GM18870 (cell line): ENCODE results near the gene CDK5RAP2.

Source experiments
- ATAC-seq: cut with Tn5 transposase; IDR thresholded peaks from one replicate; pipeline ENCODE4 v1.9.1; 2021; ENCODE audit warnings: moderate library complexity; ENCODE audit not compliant: unreplicated experiment

Gene CDK5RAP2

DNA sequence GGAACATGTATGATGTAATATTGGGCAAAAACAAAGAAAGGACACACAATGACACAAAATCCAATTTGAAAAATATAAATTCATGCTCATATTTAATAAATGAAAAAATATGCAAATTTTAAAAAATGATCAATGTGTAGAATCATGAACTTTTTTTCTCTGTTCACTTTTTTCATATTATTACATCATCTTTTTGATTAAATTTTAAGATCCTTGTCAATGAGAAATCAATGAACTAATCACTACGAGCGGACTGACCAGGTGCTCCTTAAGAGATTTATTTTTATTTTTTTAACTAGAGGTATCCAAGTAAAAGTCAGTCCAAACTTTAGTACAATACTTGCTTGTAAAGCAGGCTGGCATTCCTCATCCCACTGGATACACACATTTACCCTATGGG is 174.1 kb downstream of the CDK5RAP2 start:
- no peak for ATAC-seq

GRCh38 chr9:120405134-120405533 is 174.8 kb downstream of the CDK5RAP2 start:
- no peak for ATAC-seq

DNA sequence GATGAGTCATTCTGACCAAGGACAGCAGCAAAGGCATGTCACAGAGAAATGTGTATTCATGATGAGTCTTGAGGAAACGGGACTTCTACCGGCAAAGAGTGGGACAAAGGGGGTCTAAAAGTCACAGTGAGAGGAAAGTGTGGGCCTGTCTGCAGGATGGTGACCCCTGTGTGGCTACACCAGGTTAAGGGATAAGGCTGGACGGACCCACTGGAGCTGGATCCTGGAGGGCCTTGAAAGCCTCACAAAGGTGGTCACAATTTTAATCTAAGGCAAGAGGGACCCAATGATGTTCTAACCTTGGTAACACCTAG is 176.5 kb downstream of the CDK5RAP2 start:
- ATAC-seq = no peak

- no peak for ATAC-seq
Observed at GRCh38 chr9:120402741-120403542, 177.0 kb downstream of the CDK5RAP2 start.

DNA sequence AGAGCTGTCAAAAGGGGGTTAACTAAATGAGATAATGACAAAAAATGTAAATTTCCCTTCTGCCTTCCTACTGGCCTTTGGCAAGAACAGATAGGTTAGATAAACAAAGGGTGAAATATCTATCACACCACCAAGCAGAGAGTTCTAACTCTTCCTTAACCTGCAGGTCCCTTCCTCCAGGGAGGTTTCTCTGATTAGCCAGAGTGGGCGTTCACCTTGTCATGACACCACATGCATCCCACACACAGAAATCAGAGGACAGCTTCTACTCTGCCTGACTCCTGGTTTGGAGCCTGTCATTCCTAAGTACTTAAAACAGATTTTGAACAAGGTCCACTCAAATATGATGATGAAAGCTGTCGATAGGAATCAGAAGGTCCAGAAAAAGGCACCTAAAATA is 180.0 kb downstream of the CDK5RAP2 start:
- ATAC-seq = no peak

GRCh38 chr9:120398286-120398685 is 181.7 kb downstream of the CDK5RAP2 start:
- ATAC-seq = no peak

DNA sequence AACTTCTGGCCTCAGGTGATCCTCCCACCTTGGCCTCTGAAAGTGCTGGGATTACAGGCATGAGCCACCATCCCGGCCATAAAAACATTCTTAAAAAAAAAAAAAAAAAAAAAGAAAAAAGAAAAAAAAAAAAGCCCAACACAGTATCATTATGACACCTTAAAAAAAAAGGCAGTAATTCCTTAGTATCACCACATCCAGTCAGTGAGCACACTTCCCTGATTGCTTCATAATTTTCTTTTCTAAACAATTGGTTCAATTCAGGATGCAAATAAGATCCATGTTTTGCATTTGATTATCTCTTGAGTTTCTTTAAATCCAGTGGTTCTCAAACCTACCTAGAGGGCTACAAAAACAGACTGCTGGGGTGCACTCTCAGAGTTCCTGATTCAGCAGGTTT is 182.5 kb downstream of the CDK5RAP2 start:
- ATAC-seq = no peak

GRCh38 chr9:120396931-120397330 is 183.0 kb downstream of the CDK5RAP2 start:
- ATAC-seq = no peak

- no peak for ATAC-seq
Observed at GRCh38 chr9:120396418-120396817, 183.5 kb downstream of the CDK5RAP2 start.

DNA sequence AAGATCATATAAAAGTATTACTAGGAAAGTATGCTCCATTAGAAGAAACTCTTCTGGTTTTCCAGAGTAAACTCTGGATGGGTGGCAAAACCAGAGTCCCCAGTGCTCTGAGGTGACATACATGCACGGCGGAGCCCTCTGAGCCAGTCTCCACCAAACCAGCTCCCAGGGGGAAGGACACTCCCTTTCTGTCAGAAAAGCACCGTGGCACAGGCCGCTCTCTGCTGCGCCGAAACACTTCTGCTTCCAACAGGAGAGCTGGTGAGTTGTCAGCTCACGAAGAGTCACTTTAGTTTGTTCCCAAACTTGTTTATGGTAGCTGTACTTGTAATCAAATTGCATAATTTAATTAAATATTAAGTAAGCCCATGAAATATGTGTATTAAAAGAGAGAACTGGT is 184.6 kb downstream of the CDK5RAP2 start:
- ATAC-seq = no peak

DNA sequence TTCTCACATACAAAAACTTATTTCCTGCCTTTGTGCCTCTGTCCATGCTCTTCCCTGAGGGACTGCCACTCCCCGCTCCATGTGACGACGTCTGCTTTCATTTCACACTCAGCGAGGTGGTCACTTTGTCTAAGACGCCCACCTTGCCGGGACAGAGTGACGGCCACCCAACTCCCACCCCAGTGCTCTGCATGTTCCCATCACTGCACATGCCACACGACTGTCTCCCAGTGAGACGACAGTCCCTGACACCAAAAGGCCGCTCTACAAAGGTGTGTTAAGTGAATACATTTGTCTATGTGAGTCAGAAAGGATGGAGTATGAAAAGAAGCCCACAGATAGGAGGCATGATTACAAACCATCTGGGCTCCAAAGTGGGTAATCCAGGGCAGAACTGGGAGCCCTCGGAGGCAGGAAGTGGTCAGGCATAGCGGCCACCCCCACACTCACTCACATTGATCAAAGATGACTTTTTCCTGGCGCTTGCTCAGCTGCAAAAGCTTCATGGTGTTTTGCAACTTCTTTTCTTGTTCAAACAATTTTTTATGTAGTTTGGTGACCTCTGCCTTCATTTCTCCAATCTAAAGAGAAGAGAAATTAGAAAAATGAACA is 185.8 kb downstream of the CDK5RAP2 start:
- no peak for ATAC-seq

- no peak for ATAC-seq
Observed at GRCh38 chr9:120393386-120394057, 186.4 kb downstream of the CDK5RAP2 start.

- no peak for ATAC-seq
Observed at GRCh38 chr9:120392711-120393110, 187.3 kb downstream of the CDK5RAP2 start.

DNA sequence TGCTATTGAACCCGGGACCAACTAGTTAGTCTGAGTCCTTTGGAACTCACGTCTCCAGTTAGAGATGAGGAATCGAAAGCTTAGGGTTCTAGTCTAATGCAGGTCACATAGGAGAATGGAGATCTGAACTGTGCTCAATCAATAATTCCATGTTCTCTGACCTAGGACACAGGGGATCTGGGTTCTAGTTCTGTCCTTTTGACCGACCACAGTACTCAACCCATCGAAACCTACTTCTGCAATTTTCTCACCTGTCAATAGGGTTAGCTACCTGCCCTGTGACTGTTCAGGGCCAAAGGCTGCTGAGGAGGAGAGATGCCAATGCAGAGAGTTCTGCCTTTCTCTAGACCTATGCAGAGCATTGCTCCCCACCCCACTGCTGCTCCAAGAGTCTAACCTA is 187.7 kb downstream of the CDK5RAP2 start:
- no peak for ATAC-seq

DNA sequence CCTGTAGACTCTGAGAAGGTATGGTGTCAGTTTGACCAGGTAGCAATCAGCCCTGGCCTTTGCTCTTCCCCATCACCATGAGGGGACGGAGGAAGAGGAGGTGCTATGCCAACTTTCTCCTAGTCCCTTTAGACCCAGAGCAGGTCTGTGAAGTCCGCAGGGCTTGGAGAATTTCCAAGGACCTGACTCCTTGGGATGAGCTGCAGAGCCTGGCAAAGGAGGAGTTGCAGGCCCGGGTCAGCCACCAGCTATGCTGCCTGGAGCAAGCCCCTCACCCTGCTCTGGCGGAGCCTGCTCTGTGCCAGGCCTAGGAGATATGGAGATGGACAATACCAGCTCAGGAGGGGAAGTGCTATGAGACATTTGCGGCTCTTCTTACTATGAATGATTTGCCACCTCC is 188.3 kb downstream of the CDK5RAP2 start:
- ATAC-seq = no peak

DNA sequence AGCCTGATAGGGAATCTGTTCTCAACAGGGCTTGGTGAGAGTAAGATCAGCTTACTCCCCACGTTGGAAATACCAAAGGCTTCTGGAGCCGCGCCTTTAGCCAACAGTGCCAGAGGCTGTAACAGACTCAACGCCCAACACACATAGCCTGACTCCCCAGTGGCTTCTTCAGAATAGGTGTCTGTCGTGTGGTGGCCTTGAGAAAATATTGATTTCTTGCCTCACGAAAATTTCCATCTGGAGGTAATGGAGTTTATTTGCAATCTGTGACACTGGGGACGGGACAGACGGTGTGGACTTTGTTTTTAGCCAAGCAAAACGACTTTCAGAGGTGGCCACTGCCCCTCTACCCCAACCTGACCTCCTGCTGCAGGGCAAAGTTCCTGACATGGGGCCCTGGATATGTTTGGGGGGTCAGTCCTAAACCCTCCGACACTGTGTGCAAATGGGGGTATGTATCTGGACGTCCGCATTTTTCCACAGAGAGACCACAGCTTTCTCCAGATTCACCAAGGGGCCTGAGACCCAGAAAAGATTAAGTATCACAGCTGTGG is 189.3 kb downstream of the CDK5RAP2 start:
- no peak for ATAC-seq

- ATAC-seq = no peak
Observed at GRCh38 chr9:120389867-120390266, 190.1 kb downstream of the CDK5RAP2 start.

- no peak for ATAC-seq
Observed at GRCh38 chr9:120389300-120389699, 190.7 kb downstream of the CDK5RAP2 start.

DNA sequence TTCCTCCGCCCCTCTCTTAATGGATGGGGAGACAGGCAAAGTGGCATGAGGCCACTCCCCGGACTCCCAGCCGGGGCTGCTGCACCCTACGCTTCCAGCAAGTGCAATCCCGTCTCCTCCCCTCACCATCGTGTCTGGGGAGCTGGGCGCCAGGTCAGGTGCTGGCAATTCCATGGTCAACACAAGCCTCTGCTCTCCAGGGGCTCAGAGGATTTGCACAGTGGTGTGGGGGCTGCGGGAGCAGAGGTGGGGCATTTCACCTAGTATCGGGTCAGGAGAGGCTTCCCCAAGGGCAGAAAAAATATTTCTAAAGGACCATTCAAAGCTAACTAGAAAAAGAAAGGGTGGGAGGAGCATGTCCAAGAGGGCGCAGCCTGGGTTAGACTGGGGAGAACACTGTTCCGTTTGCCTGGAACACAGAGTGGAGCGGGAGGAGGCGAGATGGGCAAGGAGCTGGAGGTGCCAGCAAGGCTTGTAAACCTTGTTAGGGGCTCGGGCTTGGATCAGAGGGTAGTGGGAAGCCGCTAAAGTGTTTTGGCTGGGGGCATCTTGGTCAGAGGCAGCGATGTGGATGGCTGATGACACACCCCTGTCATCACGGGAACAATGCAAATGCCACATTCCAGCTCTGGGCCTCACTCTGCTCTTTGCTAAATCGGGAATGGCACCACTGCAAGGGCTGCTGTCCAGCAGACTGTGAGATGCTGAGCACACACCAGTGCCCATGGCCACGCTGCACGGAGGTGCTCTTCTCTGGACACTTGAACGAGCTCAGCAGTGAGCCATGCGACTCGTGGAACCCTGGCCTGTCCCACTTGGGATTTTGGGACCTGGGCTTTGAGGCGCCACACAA is 191.7 kb downstream of the CDK5RAP2 start:
- no peak for ATAC-seq

DNA sequence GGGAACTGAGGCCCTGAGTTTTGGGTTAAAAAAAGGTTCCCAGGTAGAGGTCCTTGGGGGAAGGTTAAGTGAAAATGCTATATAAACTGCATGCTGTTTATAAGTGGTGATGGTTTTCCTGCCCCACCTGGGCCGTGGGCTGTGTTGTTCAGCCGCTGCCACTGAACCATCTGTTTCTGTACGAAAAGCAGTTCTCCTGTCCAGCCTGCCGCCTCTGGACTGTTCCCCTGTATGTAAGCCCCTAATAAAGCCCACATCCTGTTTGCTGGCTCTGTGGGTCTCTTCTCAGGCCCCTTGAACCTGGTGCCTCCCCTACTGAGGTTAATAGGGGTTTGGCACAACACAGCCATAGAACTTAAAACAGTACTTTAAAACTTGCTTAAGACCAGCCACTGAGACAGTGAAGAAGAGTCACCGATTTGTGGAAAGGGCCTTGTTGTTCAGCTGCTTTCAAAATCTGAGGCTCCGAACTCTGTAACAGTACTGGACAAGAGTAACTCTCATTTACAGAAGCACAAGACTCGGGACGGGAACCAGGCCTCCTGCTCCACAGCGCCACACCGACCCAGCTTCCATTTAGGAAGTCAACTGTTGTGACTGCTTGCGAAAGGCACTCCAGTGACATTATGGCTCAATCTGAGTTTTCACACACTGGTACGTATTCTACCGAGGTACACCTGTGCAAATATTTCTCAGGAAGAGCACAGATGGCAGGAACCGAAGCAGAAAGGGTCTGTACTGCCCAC is 192.5 kb downstream of the CDK5RAP2 start:
- no peak for ATAC-seq
